Skeletal muscle tissue (tissue), 4 donors: ENCODE results near the gene INPP5D. TPM values are rescaled to one million over a fixed set of nuclear protein-coding genes. Genes with fewer than 3 reads are reported as not detected.

Source experiments
- H3K27ac ChIP-seq: one replicate; pipeline ENCODE4 v1.7.0; 2013; ENCODE audit warnings: mild to moderate bottlenecking, low read depth, low read length, inconsistent platforms
- H3K27me3 ChIP-seq, 3 donors: one replicate each; pipeline ENCODE4 v1.7.0; 2013; ENCODE audit warnings: low read length in 3 of 3; ENCODE audit not compliant: control insufficient read depth in 3 of 3, insufficient read depth in 3 of 3
- H3K36me3 ChIP-seq, 3 donors: one replicate each; pipeline ENCODE4 v1.7.0; 2013; ENCODE audit warnings: low read length in 3 of 3; ENCODE audit not compliant: control insufficient read depth in 3 of 3, insufficient read depth in 3 of 3
- H3K4me1 ChIP-seq, 3 donors: one replicate each; pipeline ENCODE4 v1.7.0; 2013; ENCODE audit warnings: low read length in 3 of 3, mild to moderate bottlenecking in 3 of 3; ENCODE audit not compliant: control insufficient read depth in 3 of 3, insufficient read depth in 3 of 3
- H3K4me3 ChIP-seq, 3 donors: one replicate each; pipeline ENCODE4 v1.7.0; 2013; ENCODE audit warnings: low read length in 3 of 3
- H3K9ac ChIP-seq, 3 donors: one replicate each; pipeline ENCODE4 v1.7.0; 2013; ENCODE audit warnings: low read length in 3 of 3, mild to moderate bottlenecking in 3 of 3, moderate library complexity in 2 of 3, low read depth in 1 of 3
- H3K9me3 ChIP-seq, 3 donors: one replicate each; pipeline ENCODE4 v1.7.0; 2013; ENCODE audit warnings: low read length in 3 of 3; ENCODE audit not compliant: control insufficient read depth in 3 of 3
- total RNA-seq: library from RNA; depleted of rRNA; stranded (reverse); fragments of >200 nt; gene quantifications from one replicate; pipeline ENCODE4 v1.2.3, GENCODE V29; 2014
- donor health status: Osteomylitis.

INPP5D gene
- total RNA-seq, 1 donor from 2014 or later = 8.4 TPM

GRCh38 chr2:233072838-233073237, 12.7 kb downstream of the INPP5D start:
- H3K27me3 ChIP-seq = no peaks in the 10 kb centered on the region
- H3K36me3 ChIP-seq = no peaks in the 10 kb centered on the region
- peaks cover 0 to 4% (median 0%) of the 10 kb centered on the region in 3 donors for H3K9me3 ChIP-seq
- H3K27ac ChIP-seq = no peak overlapping the region
- peaks cover 0 to 5% (median 0%) of the 10 kb centered on the region in 3 donors for H3K4me1 ChIP-seq
- H3K9ac ChIP-seq = no peak overlapping the region
- no peak overlapping the region for H3K4me3 ChIP-seq

GRCh38 chr2:233074106-233074505, 14.0 kb downstream of the INPP5D start:
- Histone ChIP-seq H3K4me1 (peaks cover 0 to 7% (median 0%) of the 10 kb centered on the region in 3 donors), H3K9me3 (peaks cover 0 to 4% (median 0%) of the 10 kb centered on the region in 3 donors), H3K27ac (no peak overlapping the region), H3K9ac (no peak overlapping the region), H3K36me3 (no peaks in the 10 kb centered on the region), H3K4me3 (no peak overlapping the region), H3K27me3 (no peaks in the 10 kb centered on the region)

DNA sequence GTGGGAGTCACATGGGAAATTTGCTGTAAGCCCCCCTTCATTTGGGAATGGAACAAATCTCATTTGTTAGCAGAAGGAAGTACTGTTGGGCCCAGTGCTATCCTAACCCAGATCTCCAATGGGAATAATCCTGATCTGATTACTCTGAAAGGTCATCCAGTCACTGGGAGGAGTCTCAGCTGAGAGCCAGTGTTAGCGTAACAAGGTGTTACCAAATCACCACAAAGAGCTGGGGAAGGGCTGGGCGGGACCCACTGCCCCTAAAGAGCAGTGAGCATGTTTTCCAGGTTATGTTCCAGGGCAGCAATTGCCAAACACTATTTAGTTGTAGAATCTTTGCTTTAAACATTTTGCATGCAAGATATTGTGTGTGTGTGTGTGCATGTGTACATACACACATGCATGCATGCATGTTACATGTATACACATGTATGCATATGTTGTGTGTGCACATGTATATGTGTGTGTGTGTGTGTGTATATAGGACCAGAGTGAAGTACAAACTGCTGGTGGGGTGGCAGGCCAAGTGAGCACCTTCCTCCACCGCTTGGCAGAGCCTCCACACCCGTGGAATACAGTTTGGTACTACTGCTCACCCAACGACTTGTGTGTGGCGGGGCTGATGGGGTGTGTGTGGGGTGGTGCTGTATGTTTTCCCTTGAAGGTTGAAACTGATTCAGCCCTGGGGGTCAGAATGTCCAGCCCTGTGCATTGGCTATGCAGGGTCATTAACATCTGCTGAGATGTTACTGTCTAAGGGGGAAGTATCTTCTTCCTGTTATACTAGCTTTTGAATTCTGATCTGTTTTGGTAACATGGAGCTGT, 15.2 kb downstream of the INPP5D start:
- Histone ChIP-seq H3K27ac (peak overlapping the region; percentile 52), H3K9ac (no peak overlapping the region), H3K36me3 (no peaks in the 10 kb centered on the region), H3K4me1 (peaks cover 0 to 10% (median 0%) of the 10 kb centered on the region in 3 donors), H3K27me3 (no peaks in the 10 kb centered on the region), H3K4me3 (no peak overlapping the region), H3K9me3 (peaks cover 0 to 4% (median 0%) of the 10 kb centered on the region in 3 donors)

DNA sequence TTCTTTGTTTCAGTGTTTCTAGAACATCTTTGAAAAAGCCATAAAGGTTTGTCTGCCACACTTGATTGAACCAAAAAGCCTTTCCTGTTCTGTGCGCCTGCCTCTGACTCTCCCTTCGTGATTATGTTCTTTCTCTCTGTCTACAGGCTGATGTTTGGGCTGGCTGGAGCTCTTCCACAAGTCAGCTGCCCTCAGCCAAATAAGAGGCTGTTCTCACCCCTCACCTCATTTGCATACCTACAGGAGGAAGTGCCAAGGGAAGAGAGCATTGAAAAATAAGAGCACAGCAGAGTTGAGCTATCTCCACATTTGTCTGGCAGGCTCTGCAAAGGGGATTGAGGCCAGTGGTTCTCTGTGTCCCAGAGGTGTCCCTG, 15.8 kb downstream of the INPP5D start:
- Histone ChIP-seq H3K9me3 (peaks cover 0 to 4% (median 0%) of the 10 kb centered on the region in 3 donors), H3K4me3 (no peak overlapping the region), H3K27ac (peak overlapping the region; percentile 52), H3K36me3 (no peaks in the 10 kb centered on the region), H3K9ac (no peak overlapping the region), H3K27me3 (no peaks in the 10 kb centered on the region), H3K4me1 (peaks cover 0 to 10% (median 0%) of the 10 kb centered on the region in 3 donors)

GRCh38 chr2:233076749-233077148, 16.6 kb downstream of the INPP5D start:
- Histone ChIP-seq H3K9me3 (peaks cover 0 to 2% (median 0%) of the 10 kb centered on the region in 3 donors), H3K4me3 (no peak overlapping the region), H3K27me3 (no peaks in the 10 kb centered on the region), H3K9ac (no peak overlapping the region), H3K27ac (no peak overlapping the region), H3K4me1 (peaks cover 0 to 10% (median 0%) of the 10 kb centered on the region in 3 donors), H3K36me3 (no peaks in the 10 kb centered on the region)

DNA sequence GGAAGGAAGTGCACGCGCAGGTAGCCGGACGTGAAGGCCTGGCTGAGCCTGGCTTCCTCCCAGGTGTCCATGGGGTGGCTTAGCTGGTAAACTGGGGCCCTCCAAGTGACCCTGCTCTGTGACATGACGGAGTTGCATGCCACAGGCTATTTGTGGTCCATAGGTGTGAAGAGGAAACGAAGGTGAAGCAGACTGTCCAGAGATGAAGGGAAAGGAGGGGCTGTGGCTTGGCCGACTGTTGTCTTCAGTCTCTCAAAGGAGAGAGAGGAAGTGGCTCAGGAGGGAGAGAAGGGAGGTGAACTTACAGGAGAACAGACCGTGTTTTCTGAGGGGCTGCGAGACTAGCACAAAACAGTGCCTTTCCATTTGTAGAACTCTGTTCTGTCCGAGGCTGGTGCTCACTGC, 19.3 kb downstream of the INPP5D start:
- Histone ChIP-seq H3K4me1 (peaks cover 12 to 21% (median 12%) of the 10 kb centered on the region in 3 donors), H3K36me3 (no peaks in the 10 kb centered on the region), H3K9ac (no peak overlapping the region), H3K9me3 (no peaks in the 10 kb centered on the region), H3K27me3 (no peaks in the 10 kb centered on the region), H3K27ac (no peak overlapping the region), H3K4me3 (no peak overlapping the region)

DNA sequence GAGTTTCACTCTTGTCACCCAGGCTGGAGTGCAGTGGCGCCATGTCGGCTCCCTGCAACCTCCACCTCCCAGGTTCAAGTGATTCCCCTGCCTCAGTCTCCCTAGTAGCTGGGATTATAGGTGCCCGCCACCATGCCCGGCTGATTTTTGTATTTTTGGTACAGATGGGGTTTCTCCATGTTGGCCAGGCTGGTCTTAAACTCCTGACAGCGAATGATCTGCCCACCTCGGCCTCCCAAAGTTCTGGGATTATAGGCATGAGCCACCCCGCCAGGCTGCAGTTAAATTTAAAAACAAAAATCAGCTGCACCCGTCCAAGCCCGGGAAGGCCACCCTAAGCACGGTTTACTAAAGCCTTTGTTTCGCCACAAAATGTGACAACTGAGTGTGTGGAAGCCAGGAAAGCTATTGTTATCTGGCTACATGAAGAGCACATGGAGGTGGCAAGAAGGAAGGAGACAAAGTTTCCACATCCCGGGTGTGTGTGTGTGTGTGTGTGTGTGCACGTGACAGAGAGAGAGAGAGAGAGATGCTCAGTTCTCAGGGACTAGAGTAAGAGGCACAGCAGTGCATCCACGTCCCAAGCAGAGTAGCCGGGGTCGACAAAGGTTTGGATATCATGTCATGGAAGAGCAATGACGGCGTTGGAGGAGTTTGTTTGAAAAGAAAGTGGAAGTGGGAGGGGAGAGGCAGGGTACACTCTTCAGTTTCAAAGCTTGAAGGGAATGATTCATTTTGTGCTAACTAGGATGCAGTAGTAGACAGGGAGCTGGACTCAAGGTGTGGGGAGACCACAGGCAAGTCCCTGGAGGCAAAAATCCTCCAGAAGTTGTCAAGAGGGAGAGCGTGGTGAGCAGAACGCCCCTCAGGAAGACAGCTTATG, 20.1 kb downstream of the INPP5D start:
- no peaks in the 10 kb centered on the region for H3K27me3 ChIP-seq
- H3K9ac ChIP-seq = no peak overlapping the region
- H3K4me3 ChIP-seq = no peak overlapping the region
- no peak overlapping the region for H3K27ac ChIP-seq
- H3K4me1 ChIP-seq = peaks cover 12 to 20% (median 15%) of the 10 kb centered on the region in 3 donors
- no peaks in the 10 kb centered on the region for H3K36me3 ChIP-seq
- no peaks in the 10 kb centered on the region for H3K9me3 ChIP-seq

DNA sequence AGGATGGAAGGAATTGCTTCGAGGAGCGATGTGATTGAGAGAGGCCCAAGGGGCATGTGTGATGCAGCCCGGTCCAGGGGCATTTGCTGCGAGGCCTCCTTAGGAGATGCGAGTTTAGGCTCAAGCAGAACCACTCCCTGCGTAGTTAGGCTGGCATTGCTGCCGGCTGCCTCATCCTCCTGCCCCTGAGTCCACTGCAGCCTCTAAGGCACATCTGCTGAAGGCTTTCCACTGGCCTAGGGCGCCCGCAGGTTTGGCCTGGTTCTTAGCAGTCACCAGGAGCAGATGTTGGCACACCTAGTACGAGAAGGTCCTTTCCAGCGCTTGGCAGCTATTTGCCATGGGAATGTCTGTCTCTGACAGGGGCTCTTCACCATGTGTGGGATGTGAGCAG, 20.7 kb downstream of the INPP5D start:
- Histone ChIP-seq H3K27ac (no peak overlapping the region), H3K9ac (no peak overlapping the region), H3K9me3 (no peaks in the 10 kb centered on the region), H3K36me3 (no peaks in the 10 kb centered on the region), H3K4me1 (peaks cover 12 to 18% (median 18%) of the 10 kb centered on the region in 3 donors), H3K27me3 (no peaks in the 10 kb centered on the region), H3K4me3 (no peak overlapping the region)

- Histone ChIP-seq H3K27ac (peak overlapping the region; percentile 44), H3K9me3 (no peaks in the 10 kb centered on the region), H3K4me1 (peaks cover 12 to 19% (median 19%) of the 10 kb centered on the region in 3 donors), H3K27me3 (no peaks in the 10 kb centered on the region), H3K4me3 (no peak overlapping the region), H3K9ac (no peak overlapping the region), H3K36me3 (no peaks in the 10 kb centered on the region)
Measured at GRCh38 chr2:233081232-233081730, 21.1 kb downstream of the INPP5D start.
